ENCODE data around the gene NUP205. TPM values are rescaled to one million over a fixed set of nuclear protein-coding genes. Genes with fewer than 3 reads are reported as not detected.

NUP205 gene
- total and polyA plus RNA-seq, 2 experiments from 2014 or later: 15.2 to 44.6 TPM

DNA sequence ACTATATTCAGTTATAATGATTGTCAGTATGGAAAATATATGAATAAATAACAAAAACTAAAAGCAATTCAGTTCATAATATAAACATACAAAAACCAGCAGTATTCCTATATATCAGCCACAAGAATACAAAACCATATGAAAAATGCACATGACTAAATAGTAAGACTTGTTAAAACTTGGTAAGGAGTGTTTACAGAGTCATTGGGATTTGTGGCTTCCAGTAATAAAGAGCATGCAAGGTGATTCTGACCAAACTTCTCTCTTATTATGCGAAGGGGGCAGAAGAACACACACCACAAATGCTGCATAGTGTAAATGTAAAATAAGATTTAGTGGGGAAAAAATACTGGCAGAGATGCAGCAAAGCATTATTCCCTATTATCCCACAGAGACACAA, 39.0 kb upstream of the NUP205 start:
- no peak for DNase-seq (ENCODE audit: low spot score)
- Histone ChIP-seq H3K9me2 (replicated peaks; ENCODE audit: insufficient read depth) (no peaks in the 10 kb centered on the region), H3K9me3 (ENCODE audit: low read depth) (no peaks in the 10 kb centered on the region), H3K27ac (no peak overlapping the region), H3K27me3 (no peaks in the 10 kb centered on the region), H4K20me1 (ENCODE audit: insufficient read depth, poor library complexity, severe bottlenecking) (no peaks in the 10 kb centered on the region), H3K79me2 (no peaks in the 10 kb centered on the region), H3K4me2 (no peak overlapping the region), H3K4me3 (no peak overlapping the region), H3K4me1 (ENCODE audit: insufficient read depth) (no peaks in the 10 kb centered on the region), H2AFZ (no peak overlapping the region), H3K36me3 (replicated peaks; ENCODE audit: insufficient read depth, low read depth) (no peaks in the 10 kb centered on the region)
- WGBS (ENCODE audit: low lambda C conversion rate, missing lambda C conversion rate): 100% methylated on average over 1 of the region's 1 CpG
- TF ChIP-seq, protein P1, sequence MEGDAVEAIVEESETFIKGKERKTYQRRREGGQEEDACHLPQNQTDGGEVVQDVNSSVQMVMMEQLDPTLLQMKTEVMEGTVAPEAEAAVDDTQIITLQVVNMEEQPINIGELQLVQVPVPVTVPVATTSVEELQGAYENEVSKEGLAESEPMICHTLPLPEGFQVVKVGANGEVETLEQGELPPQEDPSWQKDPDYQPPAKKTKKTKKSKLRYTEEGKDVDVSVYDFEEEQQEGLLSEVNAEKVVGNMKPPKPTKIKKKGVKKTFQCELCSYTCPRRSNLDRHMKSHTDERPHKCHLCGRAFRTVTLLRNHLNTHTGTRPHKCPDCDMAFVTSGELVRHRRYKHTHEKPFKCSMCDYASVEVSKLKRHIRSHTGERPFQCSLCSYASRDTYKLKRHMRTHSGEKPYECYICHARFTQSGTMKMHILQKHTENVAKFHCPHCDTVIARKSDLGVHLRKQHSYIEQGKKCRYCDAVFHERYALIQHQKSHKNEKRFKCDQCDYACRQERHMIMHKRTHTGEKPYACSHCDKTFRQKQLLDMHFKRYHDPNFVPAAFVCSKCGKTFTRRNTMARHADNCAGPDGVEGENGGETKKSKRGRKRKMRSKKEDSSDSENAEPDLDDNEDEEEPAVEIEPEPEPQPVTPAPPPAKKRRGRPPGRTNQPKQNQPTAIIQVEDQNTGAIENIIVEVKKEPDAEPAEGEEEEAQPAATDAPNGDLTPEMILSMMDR (IDR thresholded peaks at IDR 0.05; ENCODE audit: poor library complexity): no peak
- TF ChIP-seq EZH2 (IDR thresholded peaks at IDR 0.05; ENCODE audit: borderline replicate concordance): no peak
- TF ChIP-seq EZH2phosphoT487 (IDR thresholded peaks at IDR 0.05; ENCODE audit: low read depth, severe bottlenecking, unreplicated experiment): no peak

DNA sequence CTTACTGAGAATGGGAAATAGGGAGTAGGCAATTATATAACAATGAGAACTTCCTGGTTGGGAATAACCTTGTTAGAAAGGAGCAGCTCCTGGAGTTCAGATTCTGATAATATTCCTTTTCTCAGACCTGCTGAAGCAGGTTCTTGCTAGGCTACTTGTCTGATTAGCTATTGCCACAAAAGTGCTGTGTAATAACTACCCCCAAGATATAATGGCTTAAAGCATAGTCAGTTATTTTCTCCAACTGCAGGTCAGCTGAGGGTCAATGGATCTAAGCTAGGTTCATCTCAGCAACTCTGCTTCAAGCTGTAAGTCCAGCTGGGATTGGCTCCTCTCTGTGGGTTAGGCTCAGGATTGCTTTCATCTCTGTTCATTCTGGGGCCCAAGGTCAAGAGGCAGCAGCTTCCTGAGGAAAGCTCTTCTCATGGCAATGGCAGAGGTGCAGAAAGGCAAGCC, 38.5 kb upstream of the NUP205 start:
- Histone ChIP-seq H3K4me2 (no peak overlapping the region), H3K4me1 (ENCODE audit: insufficient read depth) (no peaks in the 10 kb centered on the region), H4K20me1 (ENCODE audit: insufficient read depth, poor library complexity, severe bottlenecking) (no peaks in the 10 kb centered on the region), H3K27ac (no peak overlapping the region), H3K9me2 (replicated peaks; ENCODE audit: insufficient read depth) (no peaks in the 10 kb centered on the region), H3K36me3 (replicated peaks; ENCODE audit: insufficient read depth, low read depth) (no peaks in the 10 kb centered on the region), H3K79me2 (no peaks in the 10 kb centered on the region), H3K4me3 (no peak overlapping the region), H2AFZ (no peak overlapping the region), H3K27me3 (no peaks in the 10 kb centered on the region), H3K9me3 (ENCODE audit: low read depth) (no peaks in the 10 kb centered on the region)
- DNase-seq (ENCODE audit: low spot score): no peak
- TF ChIP-seq EZH2phosphoT487 (IDR thresholded peaks at IDR 0.05; ENCODE audit: low read depth, severe bottlenecking, unreplicated experiment) (no peak), EZH2 (IDR thresholded peaks at IDR 0.05; ENCODE audit: borderline replicate concordance) (no peak)
- TF ChIP-seq, protein P1 (IDR thresholded peaks at IDR 0.05; ENCODE audit: poor library complexity): no peak

DNA sequence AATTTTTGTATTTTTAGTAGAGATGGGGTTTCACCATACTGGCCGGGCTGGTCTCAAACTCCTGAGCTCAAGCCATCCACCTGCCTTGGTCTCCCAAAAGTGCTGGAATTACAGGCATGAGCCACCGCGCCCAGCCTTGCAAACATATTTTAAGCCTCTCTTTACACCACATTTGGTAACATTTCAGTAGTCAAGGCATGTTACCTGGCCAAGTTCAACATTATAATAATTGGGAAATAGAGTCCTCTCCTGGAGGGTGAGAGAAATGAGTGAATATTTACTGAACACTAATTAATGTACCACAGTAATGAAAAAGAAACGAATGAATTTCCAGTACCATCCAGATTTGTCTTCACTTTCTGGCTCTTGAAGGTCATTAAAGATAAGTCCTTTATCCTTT, 37.8 kb upstream of the NUP205 start:
- Histone ChIP-seq H3K79me2 (no peaks in the 10 kb centered on the region), H3K4me1 (ENCODE audit: insufficient read depth) (no peaks in the 10 kb centered on the region)
- DNase-seq (ENCODE audit: low spot score): no peak

More for the DNA sequence above, 37.8 kb upstream of the NUP205 start:
- 88% methylated on average over 4 of the region's 4 CpGs for WGBS (ENCODE audit: low lambda C conversion rate, missing lambda C conversion rate)
- Histone ChIP-seq H3K4me2 (no peak overlapping the region), H3K9me2 (replicated peaks; ENCODE audit: insufficient read depth) (no peaks in the 10 kb centered on the region), H4K20me1 (ENCODE audit: insufficient read depth, poor library complexity, severe bottlenecking) (no peaks in the 10 kb centered on the region), H3K9me3 (ENCODE audit: low read depth) (no peaks in the 10 kb centered on the region), H3K4me3 (no peak overlapping the region), H3K27me3 (no peaks in the 10 kb centered on the region), H3K27ac (no peak overlapping the region), H2AFZ (no peak overlapping the region), H3K36me3 (replicated peaks; ENCODE audit: insufficient read depth, low read depth) (no peaks in the 10 kb centered on the region)
- TF ChIP-seq, protein P1 (IDR thresholded peaks at IDR 0.05; ENCODE audit: poor library complexity): no peak
- TF ChIP-seq EZH2 (IDR thresholded peaks at IDR 0.05; ENCODE audit: borderline replicate concordance) (no peak), EZH2phosphoT487 (IDR thresholded peaks at IDR 0.05; ENCODE audit: low read depth, severe bottlenecking, unreplicated experiment) (no peak)

Measured in hepatocyte (in vitro differentiated cells).